Fibroblast of lung (primary cell): ENCODE data around the gene S100A12. TPM values are rescaled to one million over a fixed set of nuclear protein-coding genes. Genes with fewer than 3 reads are reported as not detected.

ENCODE experiments used
- DNase-seq, 2 donors: peaks; one replicate each; pipeline versions ENCODE4 v3.0.0 to v3.0.0-alpha.2; 2010; ENCODE audit warnings: low read depth in 2 of 2
- H2AFZ ChIP-seq: 2 replicates; pipeline ENCODE4 v1.5.1; 2012; ENCODE audit warnings: low read length, control low read depth, inconsistent platforms
- H3K27ac ChIP-seq: 2 replicates; pipeline ENCODE4 v1.5.1; 2011; ENCODE audit warnings: low read length, control low read depth; ENCODE audit not compliant: insufficient read depth
- H3K27me3 ChIP-seq: 2 replicates; pipeline ENCODE4 v1.5.1; 2011; ENCODE audit warnings: mild to moderate bottlenecking, low read length; ENCODE audit not compliant: control insufficient read depth, insufficient read depth
- H3K36me3 ChIP-seq: 2 replicates; pipeline ENCODE4 v1.5.1; 2011; ENCODE audit warnings: low read length; ENCODE audit not compliant: control insufficient read depth, insufficient read depth
- H3K4me1 ChIP-seq: 2 replicates; pipeline ENCODE4 v1.5.1; 2011; ENCODE audit warnings: low read length; ENCODE audit not compliant: control insufficient read depth, insufficient read depth; ENCODE audit errors: extremely low read depth
- H3K4me2 ChIP-seq: 2 replicates; pipeline ENCODE4 v1.5.1; 2011; ENCODE audit warnings: low read length, control low read depth; ENCODE audit not compliant: insufficient read depth; ENCODE audit errors: extremely low read depth
- H3K4me3 ChIP-seq, 4 experiments: fragments of 200-600 bp in 1 of 4; sonication (generic) in 1 of 4; replicated peaks in 1 of 4; 2 replicates each; pipeline ENCODE4 v1.5.1; 2011 to 2016; ENCODE audit warnings: low read length in 4 of 4, low read depth in 3 of 4, mild to moderate bottlenecking in 3 of 4, control low read depth in 2 of 4, inconsistent platforms in 1 of 4, mixed read lengths in 1 of 4; ENCODE audit not compliant: insufficient read depth in 1 of 4; ENCODE audit errors: control extremely low read depth in 1 of 4
- H3K79me2 ChIP-seq: 2 replicates; pipeline ENCODE4 v1.5.1; 2012; ENCODE audit warnings: mild to moderate bottlenecking, low read length, inconsistent platforms; ENCODE audit not compliant: control insufficient read depth, insufficient read depth
- H3K9ac ChIP-seq: 2 replicates; pipeline ENCODE4 v1.5.1; 2011; ENCODE audit warnings: mild to moderate bottlenecking, low read length, control low read depth; ENCODE audit not compliant: insufficient read depth
- H3K9me3 ChIP-seq: 2 replicates; pipeline ENCODE4 v1.5.1; 2012; ENCODE audit warnings: low read depth, low read length; ENCODE audit not compliant: control insufficient read depth, insufficient read depth
- H4K20me1 ChIP-seq: 2 replicates; pipeline ENCODE4 v1.5.1; 2011; ENCODE audit warnings: low read length; ENCODE audit not compliant: control insufficient read depth, insufficient read depth; ENCODE audit errors: extremely low read depth
- CTCF ChIP-seq, 2 donors: IDR thresholded peaks in 1 of 2; conservative IDR thresholded peaks in 1 of 2; 1 replicate in 1 of 2; 2 replicates in 1 of 2; pipeline ENCODE4 v1.5.1; 2011 to 2012; ENCODE audit warnings: low read length in 2 of 2, control low read depth in 1 of 2, inconsistent platforms in 1 of 2, low read depth in 1 of 2, mild to moderate bottlenecking in 1 of 2
- EZH2 ChIP-seq: IDR thresholded peaks from 2 replicates; pipeline ENCODE4 v1.5.1; 2012; ENCODE audit warnings: low read length, control low read depth, mild to moderate bottlenecking; ENCODE audit errors: missing control alignments
- polyA plus RNA-seq, 2 donors: library from polyadenylated mRNA; depleted of rRNA in 1 of 2; stranded (reverse) in 1 of 2; unstranded in 1 of 2; fragments of >200 nt; gene quantifications; 2 replicates each; pipeline ENCODE4 v1.2.1, GENCODE V29; 2011 to 2012; ENCODE audit warnings: missing spikeins in 1 of 2
- total RNA-seq: library from RNA; depleted of rRNA; stranded (reverse); fragments of >200 nt; gene quantifications from 2 replicates; pipeline ENCODE4 v1.2.1, GENCODE V29; 2014

S100A12 gene
- total and polyA plus RNA-seq, 2 donors (not counting 1 experiment from before 2014, with no cell fraction given) = not detected

GRCh38 chr1:153394391-153394790 lies 19.0 kb upstream of the S100A12 start:
- H3K27me3 ChIP-seq = peaks cover 6% of the 10 kb centered on the region
- H3K4me3 ChIP-seq = no peak overlapping the region
- no peak overlapping the region for H3K27ac ChIP-seq
- H2AFZ ChIP-seq = no peak overlapping the region
- H4K20me1 ChIP-seq = no peaks in the 10 kb centered on the region
- no peaks in the 10 kb centered on the region for H3K79me2 ChIP-seq
- no peak for TF ChIP-seq EZH2
- TF ChIP-seq CTCF (conservative IDR thresholded peaks at IDR 0.05 in 1 of 2, IDR thresholded peaks at IDR 0.05 in 1 of 2; ENCODE audit: low read depth in 1 of 2, low read length in 2 of 2) = no peak
- no peaks in the 10 kb centered on the region for H3K36me3 ChIP-seq
- H3K4me2 ChIP-seq = no peak overlapping the region
- H3K9me3 ChIP-seq = no peaks in the 10 kb centered on the region
- H3K4me1 ChIP-seq = no peaks in the 10 kb centered on the region
- DNase-seq = no peak
- no peak overlapping the region for H3K9ac ChIP-seq

- peaks cover 6% of the 10 kb centered on the region for H3K27me3 ChIP-seq
- DNase-seq = no peak
- H3K27ac ChIP-seq = no peak overlapping the region
- no peaks in the 10 kb centered on the region for H4K20me1 ChIP-seq
- no peaks in the 10 kb centered on the region for H3K36me3 ChIP-seq
- TF ChIP-seq EZH2 (no peak), CTCF (conservative IDR thresholded peaks at IDR 0.05 in 1 of 2, IDR thresholded peaks at IDR 0.05 in 1 of 2; ENCODE audit: low read depth in 1 of 2, low read length in 2 of 2) (no peak)
- H3K9ac ChIP-seq = no peak overlapping the region
- H3K4me2 ChIP-seq = no peak overlapping the region
- H3K4me3 ChIP-seq = no peak overlapping the region
- no peaks in the 10 kb centered on the region for H3K4me1 ChIP-seq
- H2AFZ ChIP-seq = no peak overlapping the region
- no peaks in the 10 kb centered on the region for H3K9me3 ChIP-seq
- no peaks in the 10 kb centered on the region for H3K79me2 ChIP-seq
Observed at GRCh38 chr1:153393926-153394325, 18.5 kb upstream of the S100A12 start.

GRCh38 chr1:153392822-153393221 lies 17.4 kb upstream of the S100A12 start:
- Histone ChIP-seq H3K4me2 (no peak overlapping the region), H2AFZ (no peak overlapping the region), H4K20me1 (no peaks in the 10 kb centered on the region), H3K79me2 (no peaks in the 10 kb centered on the region), H3K9me3 (no peaks in the 10 kb centered on the region), H3K4me3 (no peak overlapping the region), H3K27ac (no peak overlapping the region), H3K4me1 (no peaks in the 10 kb centered on the region), H3K36me3 (no peaks in the 10 kb centered on the region), H3K27me3 (peaks cover 6% of the 10 kb centered on the region), H3K9ac (no peak overlapping the region)
- TF ChIP-seq EZH2 (no peak), CTCF (conservative IDR thresholded peaks at IDR 0.05 in 1 of 2, IDR thresholded peaks at IDR 0.05 in 1 of 2; ENCODE audit: low read depth in 1 of 2, low read length in 2 of 2) (no peak)
- no peak for DNase-seq
